Heart right ventricle (tissue), 16 donors: ENCODE results near the gene CDH15. TPM values are rescaled to one million over a fixed set of nuclear protein-coding genes. Genes with fewer than 3 reads are reported as not detected.

Experiments used
- ATAC-seq, 8 donors: fragments of 200-7000 bp; cut with Tn5 transposase; one replicate each; pipeline ENCODE4 v1.9.1; 2020; ENCODE audit warnings: mild to moderate bottlenecking in 8 of 8, moderate library complexity in 8 of 8, moderate number of reproducible peaks in 1 of 8
- DNase-seq, 2 donors: peaks; one replicate each; pipeline ENCODE4 v3.0.0-alpha.2; 2020
- H3K27ac ChIP-seq, 10 donors: fragments of 200-600 bp; sonication (generic) in 2 of 10; one replicate each; pipeline versions ENCODE4 v1.5.0 to v1.8.0; 2020 to 2022; ENCODE audit warnings: mild to moderate bottlenecking in 3 of 10
- H3K27me3 ChIP-seq, 7 donors: fragments of 200-600 bp; one replicate each; pipeline ENCODE4 v1.8.0; 2021 to 2022; ENCODE audit warnings: mild to moderate bottlenecking in 2 of 7
- H3K36me3 ChIP-seq, 9 donors: fragments of 200-600 bp; sonication (generic) in 1 of 9; one replicate each; pipeline versions ENCODE4 v1.5.0 to v1.8.0; 2020 to 2022; ENCODE audit warnings: mild to moderate bottlenecking in 2 of 9
- H3K4me1 ChIP-seq, 9 donors: fragments of 200-600 bp; sonication (generic) in 1 of 9; one replicate each; pipeline versions ENCODE4 v1.5.0 to v1.8.0; 2020 to 2022; ENCODE audit warnings: mild to moderate bottlenecking in 4 of 9
- H3K4me3 ChIP-seq, 10 donors: fragments of 200-600 bp; sonication (generic) in 2 of 10; one replicate each; pipeline versions ENCODE4 v1.5.0 to v1.8.0; 2020 to 2022; ENCODE audit warnings: mild to moderate bottlenecking in 7 of 10, moderate library complexity in 2 of 10
- H3K9me3 ChIP-seq, 11 donors: fragments of 200-600 bp in 10 of 11; sonication (generic) in 2 of 11; one replicate each; pipeline versions ENCODE4 v1.5.0 to v1.8.0; 2013 to 2022; ENCODE audit warnings: mild to moderate bottlenecking in 2 of 11, control low read depth in 1 of 11, moderate library complexity in 1 of 11
- WGBS, 2 donors: extraction: QIAGEN DNeasy Blood & Tissue Kit; methylation state at CpG; one replicate each; pipeline ENCODE4 v1.1.7; 2013; ENCODE audit warnings: inconsistent platforms in 1 of 2; 5-methylcytosine and 5-hydroxymethylcytosine counted together
- intact Hi-C, 10 donors: fragments of 100-400 bp; cut with DNase I; formaldehyde crosslinking; loops; one replicate each; pipeline versions ENCODE4 v1.11.1 to v1.14.2; 2022
- polyA plus RNA-seq, 2 donors: library from polyadenylated mRNA; stranded (reverse); fragments of 200-250 nt; gene quantifications; one replicate each; pipeline ENCODE4 v1.2.3, GENCODE V29; 2013
- total RNA-seq, 10 donors: library from RNA; stranded (reverse); fragmentation: NEBNext Ultra II Directional in 3 of 10; extraction: Animal tissue kit (Norgen Biotek cat#: 25700) in 3 of 10; gene quantifications; one replicate each; pipeline versions ENCODE4 v1.2.1 to v1.2.4, GENCODE V29; 2021 to 2023
- TF ChIP-seq, protein P1 (sequence below), 9 donors: fragments of 200-600 bp; sonication (generic) in 2 of 9; IDR thresholded peaks; one replicate each; pipeline versions ENCODE4 v1.5.0 to v1.8.0; 2021 to 2022; ENCODE audit warnings: antibody characterized with exemption in 9 of 9, mild to moderate bottlenecking in 5 of 9, moderate library complexity in 1 of 9
- donor health status: Arrhythmogenic right ventricular cardiomyopathy.
- donor health status: ischemic (EF 13 %, LVEDD 7.1; RV severe dilation, severe dysfunction).
- donor health status: healthy with polysubstance abuse.
- donor health status: DM: no; HTN: yes; CAD: no.
- donor health status: DM: no; HTN: no; CAD: no.
- donor health status: ischemic (EF 25% LVEDD 6.9; RV normal size, moderate dysfunction).
- donor health status: ischemic (EF 25% LVEDD 5.7; RV mildly dilated, moderate dysfunction).
- donor health status: healthy.
- donor health status: DM: yes; HTN: yes; CAD: no.
- donor health status: Ischemic cardiomyopathy.
- donor health status: ischemic (EF 35%, LVEDD 5.7; RV mildly dilated, moderate dysfunction).
- donor health status: nonischemic (EF 11% LVEDD 7.7; RV severe dilation, severe dysfunction).
- donor health status: DM: yes; HTN: yes; CAD: no.
- donor health status: PGD.
- donor health status: ischemic (EF 29% LVEDD 5.4; RV normal size, mild dysfunction).
- donor health status: nonischemic (EF 23%, LVEDD 6.1; RV moderate dilation, normal function).

The CDH15 gene
- total and polyA plus RNA-seq, 12 donors: 0.08 to 0.45 (median 0.16) TPM; not detected in 9

DNA sequence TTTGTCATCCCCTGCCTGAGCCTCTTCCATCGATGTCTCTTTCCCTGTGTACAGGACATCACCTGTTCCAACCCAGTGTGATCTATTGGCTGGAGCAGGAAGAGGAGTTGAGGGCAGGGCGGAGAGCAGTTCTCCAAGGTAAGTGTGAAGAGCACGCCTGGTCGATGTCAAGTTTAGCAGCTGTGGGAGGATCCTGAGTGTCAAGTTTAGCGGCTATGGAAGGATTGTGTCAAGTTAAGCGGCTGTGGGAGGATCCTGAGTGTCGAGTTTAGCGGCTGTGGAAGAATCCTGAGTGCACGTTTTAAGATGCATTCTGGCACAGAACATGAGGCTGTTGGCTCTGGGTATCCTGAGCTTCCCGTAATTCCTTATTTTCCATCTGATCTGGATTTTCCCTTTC lies 53.1 kb downstream of the CDH15 start:
- DNase-seq: no peak
- WGBS, 2 donors: 95 to 97% methylated on average over 10 of the region's 10 CpGs
- peaks cover 0 to under 1% (median 0%) of the 10 kb centered on the region in 9 donors for H3K4me1 ChIP-seq
- TF ChIP-seq, protein P1, sequence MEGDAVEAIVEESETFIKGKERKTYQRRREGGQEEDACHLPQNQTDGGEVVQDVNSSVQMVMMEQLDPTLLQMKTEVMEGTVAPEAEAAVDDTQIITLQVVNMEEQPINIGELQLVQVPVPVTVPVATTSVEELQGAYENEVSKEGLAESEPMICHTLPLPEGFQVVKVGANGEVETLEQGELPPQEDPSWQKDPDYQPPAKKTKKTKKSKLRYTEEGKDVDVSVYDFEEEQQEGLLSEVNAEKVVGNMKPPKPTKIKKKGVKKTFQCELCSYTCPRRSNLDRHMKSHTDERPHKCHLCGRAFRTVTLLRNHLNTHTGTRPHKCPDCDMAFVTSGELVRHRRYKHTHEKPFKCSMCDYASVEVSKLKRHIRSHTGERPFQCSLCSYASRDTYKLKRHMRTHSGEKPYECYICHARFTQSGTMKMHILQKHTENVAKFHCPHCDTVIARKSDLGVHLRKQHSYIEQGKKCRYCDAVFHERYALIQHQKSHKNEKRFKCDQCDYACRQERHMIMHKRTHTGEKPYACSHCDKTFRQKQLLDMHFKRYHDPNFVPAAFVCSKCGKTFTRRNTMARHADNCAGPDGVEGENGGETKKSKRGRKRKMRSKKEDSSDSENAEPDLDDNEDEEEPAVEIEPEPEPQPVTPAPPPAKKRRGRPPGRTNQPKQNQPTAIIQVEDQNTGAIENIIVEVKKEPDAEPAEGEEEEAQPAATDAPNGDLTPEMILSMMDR (IDR thresholded peaks at IDR 0.05): no peak
- H3K4me3 ChIP-seq: no peak overlapping the region
- no peaks in the 10 kb centered on the region for H3K27me3 ChIP-seq
- no peak overlapping the region for H3K27ac ChIP-seq
- intact Hi-C loops: no loop called here
- no peak for ATAC-seq
- peaks cover 10 to 95% (median 55%) of the 10 kb centered on the region in 9 donors for H3K36me3 ChIP-seq
- H3K9me3 ChIP-seq: peaks cover 0 to 30% (median 3%) of the 10 kb centered on the region in 11 donors

DNA sequence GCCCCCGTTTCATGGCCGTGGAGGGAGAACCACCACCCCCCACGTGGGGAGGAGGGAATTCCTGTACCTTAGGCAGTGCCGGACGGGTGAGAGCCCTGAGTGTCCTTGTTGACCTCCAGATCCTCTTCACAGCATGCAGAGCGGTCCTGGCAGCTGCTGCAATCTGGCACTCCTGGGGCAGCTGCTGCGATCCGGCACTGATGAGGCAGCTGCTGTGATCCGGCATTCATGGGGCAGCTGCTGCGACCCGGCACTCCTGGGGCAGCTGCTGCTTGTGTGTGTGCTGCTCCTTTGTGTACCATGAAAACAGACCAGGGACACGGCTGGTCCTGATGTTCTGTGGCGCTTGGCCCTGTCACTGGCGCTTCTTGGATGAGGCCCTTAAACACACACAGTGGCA lies 58.7 kb downstream of the CDH15 start:
- ATAC-seq (peak in 5 of 8 donors; percentile 17 to 74 (median 59)), DNase-seq (peak in 1 of 2 donors; percentile 23)
- intact Hi-C loops: no loop called here
- H3K4me1 ChIP-seq: peaks cover 0 to 6% (median 0%) of the 10 kb centered on the region in 9 donors
- H3K36me3 ChIP-seq: peaks cover 10 to 91% (median 44%) of the 10 kb centered on the region in 9 donors
- H3K27me3 ChIP-seq: no peaks in the 10 kb centered on the region
- 71 to 74% methylated on average over 14 of the region's 14 CpGs for WGBS, 2 donors
- H3K27ac ChIP-seq: no peak overlapping the region
- H3K9me3 ChIP-seq: peaks cover 0 to 36% (median 3%) of the 10 kb centered on the region in 11 donors
- TF ChIP-seq, protein P1 (IDR thresholded peaks at IDR 0.05): no peak
- H3K4me3 ChIP-seq: no peak overlapping the region

DNA sequence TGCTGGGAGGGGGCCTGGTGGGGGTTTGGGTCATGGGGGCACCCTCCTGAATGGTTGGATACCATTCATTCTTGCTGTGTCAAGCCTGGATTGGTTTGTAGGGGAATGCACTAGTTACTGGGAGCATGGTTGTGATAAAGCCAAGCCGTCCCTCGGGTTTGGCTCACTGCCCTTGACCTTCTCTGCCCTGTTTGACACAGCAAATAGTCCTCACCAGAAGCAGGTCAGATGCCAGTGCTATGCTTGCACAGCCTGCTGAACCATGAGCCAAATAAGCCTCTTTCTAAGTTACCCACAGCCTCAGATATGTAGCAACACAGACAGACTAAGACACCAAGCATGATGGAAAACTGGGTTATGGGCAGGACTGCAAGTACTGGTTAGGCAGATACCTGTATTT lies 60.6 kb downstream of the CDH15 start:
- peaks cover 0 to 30% (median 3%) of the 10 kb centered on the region in 11 donors for H3K9me3 ChIP-seq

DNA sequence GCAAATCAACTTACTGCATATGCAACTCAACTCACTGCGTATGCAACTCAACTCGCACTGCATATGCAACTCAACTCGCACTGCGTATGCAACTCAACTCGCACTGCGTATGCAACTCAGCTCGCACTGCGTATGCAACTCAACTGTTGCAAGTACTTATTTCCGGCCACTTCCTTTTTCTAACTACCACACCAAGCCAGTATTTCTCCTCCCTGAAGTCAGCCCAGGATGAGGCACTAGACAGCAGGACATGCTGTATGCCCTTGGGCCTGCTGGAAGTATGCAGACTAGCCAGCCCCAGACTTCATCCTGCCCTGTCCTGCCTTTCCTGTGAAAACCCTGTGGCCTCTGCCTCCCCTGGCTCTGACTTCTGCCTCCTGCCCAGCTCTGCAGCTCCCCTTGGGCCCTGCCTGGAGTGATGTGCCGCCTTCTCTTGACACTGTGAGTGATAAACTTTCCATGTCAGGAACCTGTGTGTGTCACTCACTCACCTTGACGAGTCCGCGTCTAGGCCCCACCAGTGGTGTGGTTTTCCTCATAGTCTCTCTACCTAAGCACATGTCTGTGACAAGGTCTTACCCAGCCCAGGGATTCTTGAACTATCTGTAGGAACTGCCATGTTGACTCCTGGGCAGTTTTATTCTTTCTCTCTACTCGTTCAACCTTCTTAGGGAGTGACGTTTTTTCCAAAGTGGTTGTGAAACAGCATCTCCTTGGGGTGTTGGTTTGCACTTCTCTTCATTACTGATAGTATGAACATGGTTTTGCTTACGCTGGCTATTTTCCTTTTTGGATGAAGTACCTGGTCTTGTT lies 62.3 kb downstream of the CDH15 start:
- Histone ChIP-seq H3K27ac (peak overlapping the region in 1 of 10 donors; percentile 20), H3K36me3 (peaks cover 0 to 72% (median 8%) of the 10 kb centered on the region in 9 donors), H3K4me1 (peaks cover 0 to 6% (median 0%) of the 10 kb centered on the region in 9 donors), H3K27me3 (no peaks in the 10 kb centered on the region), H3K9me3 (peaks cover 0 to 12% (median 0%) of the 10 kb centered on the region in 11 donors), H3K4me3 (no peak overlapping the region)
- intact Hi-C loops: no loop called here
- 93 to 96% methylated on average over 16 of the region's 16 CpGs for WGBS, 2 donors
- no peak for ATAC-seq
- TF ChIP-seq, protein P1 (IDR thresholded peaks at IDR 0.05): no peak
- no peak for DNase-seq

More for the DNA sequence above, 60.6 kb downstream of the CDH15 start:
- Histone ChIP-seq H3K27me3 (no peaks in the 10 kb centered on the region), H3K36me3 (peaks cover 6 to 90% (median 26%) of the 10 kb centered on the region in 9 donors), H3K27ac (no peak overlapping the region), H3K4me1 (peaks cover 0 to 6% (median 0%) of the 10 kb centered on the region in 9 donors), H3K4me3 (no peak overlapping the region)
- intact Hi-C loops: no loop called here
- TF ChIP-seq, protein P1 (IDR thresholded peaks at IDR 0.05): no peak
- DNase-seq: no peak
- WGBS, 2 donors: 35 to 63% methylated on average over 2 of the region's 2 CpGs
- no peak for ATAC-seq
